ENCODE measurements around the gene HES3. TPM values are rescaled to one million over a fixed set of nuclear protein-coding genes. Genes with fewer than 3 reads are reported as not detected.
"Not testable (repeated sequence)": the region's sequence is repeated elsewhere in the genome, so short reads cannot be mapped to it uniquely, and the experiment has no call there.

Gene HES3
- total RNA-seq, 2 donors from 2014 or later: not detected

DNA sequence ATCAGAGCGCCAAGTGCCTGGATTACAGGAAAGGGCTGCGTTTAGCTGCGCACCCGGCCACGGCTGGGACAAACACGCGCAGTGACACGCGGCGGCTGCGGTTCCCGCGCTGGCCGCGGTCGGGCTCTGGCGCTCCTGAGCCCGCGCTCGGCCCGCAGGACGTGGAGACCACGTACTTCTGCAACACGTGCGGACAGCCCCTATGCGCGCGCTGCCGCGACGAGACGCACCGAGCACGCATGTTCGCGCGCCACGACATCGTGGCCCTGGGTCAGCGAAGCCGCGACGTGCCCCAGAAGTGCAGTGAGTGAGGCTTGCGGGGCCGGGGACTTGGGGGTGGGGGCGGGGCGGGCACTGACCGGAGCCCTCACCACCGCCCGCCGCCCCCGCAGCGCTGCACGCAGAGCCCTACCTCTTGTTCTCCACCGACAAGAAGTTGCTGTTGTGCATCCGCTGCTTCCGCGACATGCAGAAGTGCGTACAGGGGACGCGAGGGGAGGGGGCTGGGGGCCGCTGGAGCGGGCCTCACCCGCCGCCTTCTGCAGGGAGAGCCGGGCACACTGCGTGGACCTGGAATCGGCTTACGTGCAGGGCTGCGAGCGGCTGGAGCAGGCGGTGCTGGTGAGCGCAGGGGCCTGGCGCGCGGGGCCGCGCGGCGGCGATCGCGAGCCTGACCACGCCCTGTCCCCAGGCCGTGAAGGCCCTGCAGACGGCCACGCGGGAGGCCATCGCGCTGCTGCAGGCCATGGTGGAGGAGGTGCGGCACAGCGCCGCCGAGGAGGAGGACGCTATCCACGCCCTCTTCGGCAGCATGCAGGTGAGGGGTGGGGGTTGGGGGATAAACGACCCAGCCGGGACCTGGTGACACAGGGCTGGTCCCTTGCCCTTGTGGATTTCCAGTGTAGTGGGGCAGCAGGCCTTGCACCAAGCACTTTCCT is 35.0 kb upstream of the HES3 start:
- H3K4me1 Mint-ChIP-seq: peaks cover 9% of the 10 kb centered on the region
- no peak overlapping the region for H3K27ac Mint-ChIP-seq
- peak overlapping the region; percentile 83 for H3K4me3 Mint-ChIP-seq
- peak in 1 of 3 donors; percentile 22 for DNase-seq
- H3K27me3 Mint-ChIP-seq: no peaks in the 10 kb centered on the region
- ATAC-seq: peak; percentile 29
- H3K9me3 ChIP-seq (ENCODE audit: control insufficient read depth, low read length, poor library complexity, severe bottlenecking): no peaks in the 10 kb centered on the region
- H3K36me3 Mint-ChIP-seq (ENCODE audit: low read depth): no peaks in the 10 kb centered on the region

DNA sequence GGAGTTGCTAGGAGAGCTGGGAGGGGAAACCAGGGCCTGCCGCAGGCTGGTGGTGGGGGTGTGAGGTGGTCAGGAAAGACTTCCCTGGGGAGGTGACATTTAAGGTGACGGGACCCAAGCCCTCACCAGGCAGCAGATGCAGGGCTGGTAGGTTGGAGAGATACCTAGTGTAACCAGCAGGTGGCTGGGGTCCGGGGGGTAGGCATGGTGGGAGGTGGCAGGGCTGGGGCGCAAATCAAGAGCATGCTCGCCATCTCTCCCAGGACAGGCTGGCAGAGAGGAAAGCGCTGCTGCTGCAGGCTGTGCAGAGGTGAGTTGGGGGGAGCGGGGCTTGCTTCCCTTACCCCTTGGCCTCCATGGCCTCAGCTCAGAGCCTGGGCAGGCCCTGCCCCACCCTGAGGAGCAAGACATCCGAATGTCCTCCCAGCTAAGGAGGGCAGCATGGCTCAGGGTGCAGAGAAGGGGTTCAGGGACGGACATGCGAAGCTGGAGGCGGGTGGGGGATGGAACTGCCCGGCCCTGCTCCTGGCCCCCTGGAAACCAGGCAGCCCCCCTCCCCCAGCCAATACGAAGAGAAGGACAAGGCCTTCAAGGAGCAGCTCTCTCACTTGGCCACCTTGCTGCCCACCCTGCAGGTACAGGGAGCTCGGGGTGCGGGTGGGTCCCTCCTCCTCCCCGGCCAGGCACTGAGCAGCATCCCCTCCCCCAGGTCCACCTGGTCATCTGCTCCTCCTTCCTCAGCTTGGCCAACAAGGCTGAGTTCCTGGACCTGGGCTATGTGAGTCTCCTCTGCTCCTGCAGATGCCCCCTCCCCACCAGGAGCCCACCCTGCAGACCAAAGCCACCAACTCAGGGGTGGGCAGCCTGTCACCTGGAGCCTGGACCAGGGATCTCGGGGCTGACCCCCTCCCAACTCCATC is 34.1 kb upstream of the HES3 start:
- Mint-ChIP-seq H3K4me3 (peak overlapping the region; percentile 83), H3K4me1 (peaks cover 9% of the 10 kb centered on the region), H3K27me3 (no peaks in the 10 kb centered on the region), H3K36me3 (ENCODE audit: low read depth) (no peaks in the 10 kb centered on the region), H3K27ac (no peak overlapping the region)
- ATAC-seq: peak; percentile 22
- H3K9me3 ChIP-seq (ENCODE audit: control insufficient read depth, low read length, poor library complexity, severe bottlenecking): no peaks in the 10 kb centered on the region
- peak in 1 of 3 donors; percentile 14 for DNase-seq

DNA sequence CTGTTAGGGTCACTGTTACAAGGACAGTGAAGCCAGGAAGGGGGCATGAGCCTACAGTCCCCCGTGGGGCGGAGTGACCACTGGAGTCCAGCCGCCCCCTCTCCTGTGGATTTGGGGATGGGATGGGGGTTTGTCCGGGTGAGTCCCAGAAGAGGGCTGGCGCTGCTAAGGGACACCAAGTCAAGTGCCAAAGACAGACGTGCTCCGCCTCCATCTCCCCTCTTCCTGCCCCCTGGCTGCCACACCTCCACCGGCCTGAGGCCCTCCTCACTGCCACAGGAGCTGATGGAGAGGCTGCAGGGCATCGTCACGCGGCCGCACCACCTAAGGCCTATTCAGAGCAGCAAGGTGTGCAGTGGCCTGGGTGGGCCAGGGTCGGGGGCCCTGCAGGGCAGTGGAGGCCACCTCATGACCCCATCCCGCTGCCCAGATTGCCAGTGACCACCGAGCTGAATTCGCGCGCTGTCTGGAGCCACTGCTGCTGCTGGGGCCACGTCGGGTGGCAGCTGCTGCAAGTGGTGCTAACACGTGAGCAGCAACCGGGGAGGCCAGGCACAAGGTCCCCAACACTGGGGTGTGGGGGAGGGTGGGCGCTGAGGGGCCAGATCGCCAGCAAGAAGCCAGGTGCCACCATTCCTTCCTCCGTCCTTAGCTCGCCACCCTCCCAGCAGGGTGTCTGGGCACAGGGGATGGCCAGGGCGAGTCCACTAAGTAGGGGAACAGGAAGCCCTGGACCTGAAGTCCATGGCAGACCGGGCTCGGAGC is 33.2 kb upstream of the HES3 start:
- Mint-ChIP-seq H3K4me3 (no peak overlapping the region), H3K4me1 (peaks cover 7% of the 10 kb centered on the region), H3K27me3 (no peaks in the 10 kb centered on the region), H3K36me3 (ENCODE audit: low read depth) (no peaks in the 10 kb centered on the region), H3K27ac (no peak overlapping the region)
- ATAC-seq: no peak
- no peak for DNase-seq
- H3K9me3 ChIP-seq (ENCODE audit: control insufficient read depth, low read length, poor library complexity, severe bottlenecking): no peaks in the 10 kb centered on the region

DNA sequence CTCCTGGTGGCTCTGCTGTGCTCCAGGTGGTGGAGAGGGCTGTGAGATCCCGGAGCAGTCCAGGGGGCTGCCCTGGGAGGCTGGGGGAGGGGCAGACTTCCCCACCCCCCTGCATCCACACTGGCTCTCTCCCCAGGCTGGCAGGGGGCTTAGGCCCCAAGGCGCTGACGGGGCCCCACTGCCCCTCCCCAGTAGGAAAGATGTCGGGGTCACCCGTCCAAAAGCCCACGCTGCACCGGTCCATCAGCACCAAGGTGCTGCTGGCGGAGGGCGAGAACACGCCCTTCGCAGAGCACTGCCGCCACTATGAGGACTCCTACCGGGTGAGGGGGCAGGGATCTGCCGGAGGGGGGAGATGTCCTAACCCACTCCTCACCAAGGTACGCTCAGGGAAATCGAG is 32.2 kb upstream of the HES3 start:
- Mint-ChIP-seq H3K27ac (no peak overlapping the region), H3K4me3 (no peak overlapping the region), H3K36me3 (ENCODE audit: low read depth) (no peaks in the 10 kb centered on the region), H3K4me1 (peaks cover 7% of the 10 kb centered on the region), H3K27me3 (no peaks in the 10 kb centered on the region)
- DNase-seq (no peak), ATAC-seq (no peak)
- no peaks in the 10 kb centered on the region for H3K9me3 ChIP-seq (ENCODE audit: control insufficient read depth, low read length, poor library complexity, severe bottlenecking)

DNA sequence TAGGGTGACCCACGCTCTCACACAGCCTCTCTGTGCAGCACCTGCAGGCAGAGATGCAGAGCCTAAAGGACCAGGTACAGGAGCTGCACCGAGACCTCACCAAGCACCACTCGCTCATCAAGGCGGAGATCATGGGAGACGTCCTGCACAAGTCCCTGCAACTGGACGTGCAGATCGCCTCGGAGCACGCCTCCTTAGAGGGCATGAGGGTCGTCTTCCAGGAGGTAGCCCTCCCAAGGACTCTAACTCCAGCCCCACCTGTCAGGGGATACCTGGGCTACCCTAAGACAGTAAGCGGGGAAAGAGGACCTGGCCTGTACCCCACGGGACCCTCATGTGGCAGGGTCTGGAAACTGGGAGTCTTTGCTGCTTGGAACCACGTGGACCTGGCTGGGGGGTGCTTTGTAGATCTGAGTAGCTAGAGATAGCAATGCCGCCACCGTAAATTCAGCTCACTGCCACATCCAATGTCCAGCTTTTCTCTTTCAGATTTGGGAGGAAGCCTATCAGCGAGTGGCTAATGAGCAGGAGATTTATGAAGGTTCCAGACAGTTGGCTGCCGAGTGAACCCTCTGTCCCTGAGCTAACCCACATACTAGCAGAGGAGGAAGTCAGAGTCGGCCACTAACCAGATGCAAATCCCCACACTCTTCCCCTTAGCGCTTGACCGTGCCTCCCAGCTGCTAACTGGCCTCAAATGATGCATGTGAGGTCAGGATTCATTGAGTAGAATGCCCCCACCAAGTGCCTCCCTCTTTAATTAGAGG is 31.6 kb upstream of the HES3 start:
- ATAC-seq: no peak
- peaks cover 7% of the 10 kb centered on the region for H3K4me1 Mint-ChIP-seq
- H3K9me3 ChIP-seq (ENCODE audit: control insufficient read depth, low read length, poor library complexity, severe bottlenecking): no peaks in the 10 kb centered on the region
- H3K36me3 Mint-ChIP-seq (ENCODE audit: low read depth): no peaks in the 10 kb centered on the region
- no peak for DNase-seq
- no peaks in the 10 kb centered on the region for H3K27me3 Mint-ChIP-seq
- H3K4me3 Mint-ChIP-seq: no peak overlapping the region
- H3K27ac Mint-ChIP-seq: no peak overlapping the region

DNA sequence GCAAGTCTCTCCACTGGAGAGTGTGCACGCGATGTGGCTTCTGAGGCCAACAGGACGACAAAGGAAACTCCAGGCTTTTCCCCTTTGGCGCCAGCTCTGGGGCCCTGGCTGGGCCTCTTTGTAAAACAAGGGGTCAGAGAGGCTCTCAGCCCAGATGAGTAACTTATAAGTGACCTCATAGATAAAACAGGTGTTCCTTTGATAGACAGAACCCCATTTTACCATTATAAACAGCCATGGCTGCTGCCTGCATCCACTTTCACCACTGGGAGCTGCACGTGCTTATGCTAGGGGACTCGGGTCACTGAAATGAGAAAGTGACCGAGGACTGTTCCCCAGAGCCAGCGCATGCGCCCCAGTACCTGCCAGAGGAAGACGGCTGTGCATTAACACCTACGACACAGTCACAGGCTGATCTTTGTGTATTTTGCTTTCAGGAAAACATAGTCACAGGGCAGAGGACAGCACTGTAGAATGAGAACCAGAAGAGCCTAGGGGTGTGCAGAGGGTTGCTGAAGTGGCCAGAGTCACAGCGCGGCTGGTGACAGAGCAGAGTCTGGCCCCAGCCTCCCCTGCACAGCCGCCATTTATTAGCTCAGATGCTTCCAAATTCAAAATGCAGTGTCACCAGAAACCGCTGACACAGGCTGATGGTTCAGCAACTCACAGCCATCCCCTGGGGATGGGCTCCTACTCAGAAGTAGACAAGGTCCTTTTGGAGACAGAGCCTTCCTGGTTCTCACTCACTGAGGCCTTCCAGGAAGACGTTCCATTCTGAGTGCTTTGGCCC is 25.4 kb upstream of the HES3 start:
- no peak for DNase-seq
- H3K4me1 Mint-ChIP-seq: no peaks in the 10 kb centered on the region
- ATAC-seq: no peak
- H3K9me3 ChIP-seq (ENCODE audit: control insufficient read depth, low read length, poor library complexity, severe bottlenecking): no peaks in the 10 kb centered on the region
- no peaks in the 10 kb centered on the region for H3K36me3 Mint-ChIP-seq (ENCODE audit: low read depth)
- no peak overlapping the region for H3K4me3 Mint-ChIP-seq
- H3K27me3 Mint-ChIP-seq: no peaks in the 10 kb centered on the region
- H3K27ac Mint-ChIP-seq: no peak overlapping the region

DNA sequence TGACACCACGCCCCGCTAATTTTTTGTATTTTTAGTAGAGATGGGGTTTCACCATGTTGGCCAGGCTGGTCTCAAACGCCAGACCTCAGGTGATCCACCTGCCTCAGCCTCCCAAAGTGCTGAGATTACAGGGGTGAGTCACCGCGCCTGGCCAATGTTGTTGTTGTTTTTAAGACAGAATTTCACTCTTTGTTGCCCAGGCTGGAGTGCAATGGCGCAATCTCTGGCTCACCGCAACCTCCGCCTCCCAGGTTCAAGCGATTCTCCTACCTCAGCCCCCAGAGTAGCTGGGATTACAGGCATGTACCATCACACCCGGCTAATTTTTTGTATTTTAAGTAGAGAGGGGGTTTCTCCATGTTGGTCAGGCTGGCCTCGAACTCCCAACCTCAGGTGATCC is 24.3 kb upstream of the HES3 start:
- not testable (repeated sequence) for H3K27ac Mint-ChIP-seq; H3K36me3 Mint-ChIP-seq (ENCODE audit: low read depth); H3K27me3 Mint-ChIP-seq; H3K9me3 ChIP-seq (ENCODE audit: control insufficient read depth, low read length, poor library complexity, severe bottlenecking); DNase-seq; H3K4me1 Mint-ChIP-seq; H3K4me3 Mint-ChIP-seq; ATAC-seq

DNA sequence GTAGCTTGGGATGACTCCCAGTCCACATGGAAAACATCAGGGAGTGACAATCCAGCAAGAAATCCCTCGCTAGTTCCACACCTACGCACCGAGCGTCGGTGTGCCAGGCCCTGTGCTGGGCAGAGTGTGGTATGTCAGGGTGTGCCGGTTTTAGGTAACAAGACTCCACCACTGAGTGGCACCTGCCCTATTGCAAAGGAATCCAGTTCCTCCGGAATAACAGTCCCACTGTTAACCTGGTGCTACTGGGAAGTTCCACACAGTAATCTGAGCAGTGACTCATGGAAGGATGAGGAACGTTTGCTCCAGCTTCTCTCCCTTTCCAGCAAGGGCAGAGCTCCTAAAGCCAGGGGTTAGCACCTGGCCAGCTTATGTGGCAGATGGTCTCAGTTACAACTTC is 23.7 kb upstream of the HES3 start:
- Mint-ChIP-seq H3K27ac (no peak overlapping the region), H3K36me3 (ENCODE audit: low read depth) (no peaks in the 10 kb centered on the region), H3K27me3 (no peaks in the 10 kb centered on the region), H3K4me3 (no peak overlapping the region), H3K4me1 (no peaks in the 10 kb centered on the region)
- H3K9me3 ChIP-seq (ENCODE audit: control insufficient read depth, low read length, poor library complexity, severe bottlenecking): no peaks in the 10 kb centered on the region
- no peak for DNase-seq
- ATAC-seq: no peak

DNA sequence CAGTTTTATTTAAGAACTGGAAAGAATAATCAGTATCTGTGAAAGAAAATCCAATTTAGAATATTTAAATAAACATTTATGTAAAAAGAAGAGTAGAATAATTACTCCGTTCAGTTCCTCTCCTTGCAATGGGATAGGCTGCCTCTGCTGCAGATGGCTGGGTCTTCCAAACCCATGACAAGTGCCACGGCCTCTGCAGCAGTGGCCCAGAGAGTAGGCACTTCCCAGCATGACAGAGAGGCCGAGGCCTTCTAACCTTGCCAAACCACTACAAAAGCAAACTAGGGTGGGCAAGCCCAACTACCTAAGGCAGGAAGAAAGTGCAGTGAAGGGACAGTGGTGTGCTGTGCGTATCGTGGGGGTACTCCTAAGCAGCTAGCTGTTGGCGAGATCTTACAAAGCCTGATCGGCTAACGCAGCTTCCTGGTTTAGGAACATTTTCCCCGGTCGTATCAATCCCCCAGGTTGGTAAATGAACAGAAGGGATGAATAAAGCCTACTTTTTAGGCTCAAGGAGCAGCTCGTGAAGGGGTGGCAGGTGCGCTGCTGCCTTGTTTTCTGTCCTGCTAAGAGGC is 22.7 kb upstream of the HES3 start:
- no peaks in the 10 kb centered on the region for H3K9me3 ChIP-seq (ENCODE audit: control insufficient read depth, low read length, poor library complexity, severe bottlenecking)
- DNase-seq: no peak
- Mint-ChIP-seq H3K27me3 (no peaks in the 10 kb centered on the region), H3K36me3 (ENCODE audit: low read depth) (peaks cover under 1% of the 10 kb centered on the region), H3K4me1 (peaks cover 5% of the 10 kb centered on the region), H3K4me3 (no peak overlapping the region), H3K27ac (no peak overlapping the region)
- ATAC-seq: no peak

DNA sequence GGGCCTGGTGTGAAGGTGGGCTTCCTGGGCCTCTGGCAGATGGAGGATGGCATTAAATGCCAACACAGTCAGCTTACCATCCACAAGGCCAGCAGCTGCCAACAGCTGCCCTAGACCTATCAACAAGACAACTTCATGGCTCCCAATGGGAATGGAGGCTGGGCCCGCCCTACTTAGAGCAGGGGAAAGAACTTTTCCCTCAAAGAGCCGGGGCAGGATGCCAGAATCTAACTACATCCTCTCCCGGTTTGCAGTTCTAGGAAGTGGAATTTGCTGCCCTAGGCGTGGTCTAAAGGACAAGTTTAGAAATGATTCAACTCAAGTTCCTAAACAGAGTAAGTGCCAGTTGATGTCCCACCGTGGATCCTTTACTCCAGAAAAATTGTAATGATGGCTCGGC is 21.3 kb upstream of the HES3 start:
- Mint-ChIP-seq H3K27me3 (no peaks in the 10 kb centered on the region), H3K4me3 (no peak overlapping the region), H3K36me3 (ENCODE audit: low read depth) (peaks cover 3% of the 10 kb centered on the region), H3K4me1 (peaks cover 7% of the 10 kb centered on the region), H3K27ac (no peak overlapping the region)
- H3K9me3 ChIP-seq (ENCODE audit: control insufficient read depth, low read length, poor library complexity, severe bottlenecking): no peaks in the 10 kb centered on the region
- ATAC-seq (no peak), DNase-seq (no peak)

DNA sequence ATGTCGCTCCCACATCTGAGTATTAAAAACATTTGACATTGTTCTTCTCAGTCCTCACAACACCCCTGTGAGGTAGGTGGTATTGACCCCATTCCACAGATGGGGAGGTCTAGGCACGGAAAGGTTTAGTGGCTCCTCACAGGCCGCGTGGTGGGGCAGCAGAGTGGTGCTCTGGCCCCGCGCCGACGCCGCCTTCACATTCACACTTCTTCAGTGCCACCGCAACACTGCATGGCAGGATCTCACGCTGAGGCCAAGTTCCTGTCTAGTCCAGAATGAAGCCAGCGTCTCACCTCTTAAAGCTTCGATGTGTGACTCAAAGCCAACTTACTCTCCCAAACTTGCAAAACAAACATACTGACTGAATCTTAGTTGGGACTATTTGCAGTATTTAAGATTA is 20.4 kb upstream of the HES3 start:
- no peaks in the 10 kb centered on the region for H3K27me3 Mint-ChIP-seq
- peaks cover 7% of the 10 kb centered on the region for H3K4me1 Mint-ChIP-seq
- H3K27ac Mint-ChIP-seq: no peak overlapping the region
- no peaks in the 10 kb centered on the region for H3K9me3 ChIP-seq (ENCODE audit: control insufficient read depth, low read length, poor library complexity, severe bottlenecking)
- no peak for DNase-seq
- no peak for ATAC-seq
- H3K4me3 Mint-ChIP-seq: no peak overlapping the region
- peaks cover 3% of the 10 kb centered on the region for H3K36me3 Mint-ChIP-seq (ENCODE audit: low read depth)
